ENCODE data around the gene METTL22. TPM values are rescaled to one million over a fixed set of nuclear protein-coding genes. Genes with fewer than 3 reads are reported as not detected.
A peak's percentile ranks its signal among the peaks of the same experiment; 100 is the strongest.

The METTL22 gene
- total and polyA plus RNA-seq, 2 experiments from 2014 or later = 17.6 to 19.7 TPM

GRCh38 chr16:8631818-8632465 lies 10.4 kb downstream of the METTL22 start:
- TF ChIP-seq EZH2 (IDR thresholded peaks at IDR 0.05; ENCODE audit: borderline replicate concordance) (no peak), EZH2phosphoT487 (IDR thresholded peaks at IDR 0.05; ENCODE audit: low read depth, severe bottlenecking, unreplicated experiment) (no peak), CTCF (IDR thresholded peaks at IDR 0.05; ENCODE audit: poor library complexity) (no peak)
- no peaks in the 10 kb centered on the region for H3K9me3 ChIP-seq (ENCODE audit: low read depth)
- H3K4me3 ChIP-seq = no peak overlapping the region
- no peaks in the 10 kb centered on the region for H3K9me2 ChIP-seq (replicated peaks; ENCODE audit: insufficient read depth)
- no peaks in the 10 kb centered on the region for H3K27me3 ChIP-seq
- WGBS (ENCODE audit: low lambda C conversion rate, missing lambda C conversion rate) = 70% methylated on average over 15 of the region's 15 CpGs
- no peak overlapping the region for H3K4me2 ChIP-seq
- no peak overlapping the region for H2AFZ ChIP-seq
- no peak overlapping the region for H3K27ac ChIP-seq
- H3K4me1 ChIP-seq (ENCODE audit: insufficient read depth) = no peaks in the 10 kb centered on the region
- peaks cover 4% of the 10 kb centered on the region for H4K20me1 ChIP-seq (ENCODE audit: insufficient read depth, poor library complexity, severe bottlenecking)
- H3K79me2 ChIP-seq = no peaks in the 10 kb centered on the region
- peaks cover 4% of the 10 kb centered on the region for H3K36me3 ChIP-seq (replicated peaks; ENCODE audit: insufficient read depth, low read depth)
- no peak for DNase-seq (ENCODE audit: low spot score)

- no peaks in the 10 kb centered on the region for H3K79me2 ChIP-seq
- no peaks in the 10 kb centered on the region for H3K9me2 ChIP-seq (replicated peaks; ENCODE audit: insufficient read depth)
- no peak overlapping the region for H3K4me2 ChIP-seq
- no peak overlapping the region for H3K4me3 ChIP-seq
- WGBS (ENCODE audit: low lambda C conversion rate, missing lambda C conversion rate) = over 99% methylated on average over 5 of the region's 5 CpGs
- no peaks in the 10 kb centered on the region for H3K27me3 ChIP-seq
- H3K27ac ChIP-seq = no peak overlapping the region
- H4K20me1 ChIP-seq (ENCODE audit: insufficient read depth, poor library complexity, severe bottlenecking) = peaks cover 4% of the 10 kb centered on the region
- no peak for DNase-seq (ENCODE audit: low spot score)
- no peak overlapping the region for H2AFZ ChIP-seq
- no peaks in the 10 kb centered on the region for H3K9me3 ChIP-seq (ENCODE audit: low read depth)
- TF ChIP-seq CTCF (IDR thresholded peaks at IDR 0.05; ENCODE audit: poor library complexity) (no peak), EZH2 (IDR thresholded peaks at IDR 0.05; ENCODE audit: borderline replicate concordance) (no peak), EZH2phosphoT487 (IDR thresholded peaks at IDR 0.05; ENCODE audit: low read depth, severe bottlenecking, unreplicated experiment) (no peak)
- no peaks in the 10 kb centered on the region for H3K4me1 ChIP-seq (ENCODE audit: insufficient read depth)
- H3K36me3 ChIP-seq (replicated peaks; ENCODE audit: insufficient read depth, low read depth) = peaks cover 4% of the 10 kb centered on the region
Observed at GRCh38 chr16:8632675-8633182, 11.2 kb downstream of the METTL22 start.

- Histone ChIP-seq H3K9me2 (replicated peaks; ENCODE audit: insufficient read depth) (no peaks in the 10 kb centered on the region), H3K4me3 (no peak overlapping the region), H3K4me1 (ENCODE audit: insufficient read depth) (no peaks in the 10 kb centered on the region), H2AFZ (no peak overlapping the region), H3K4me2 (no peak overlapping the region), H3K27me3 (no peaks in the 10 kb centered on the region), H3K9me3 (ENCODE audit: low read depth) (no peaks in the 10 kb centered on the region), H3K79me2 (no peaks in the 10 kb centered on the region), H3K36me3 (replicated peaks; ENCODE audit: insufficient read depth, low read depth) (peaks cover 4% of the 10 kb centered on the region), H4K20me1 (ENCODE audit: insufficient read depth, poor library complexity, severe bottlenecking) (peaks cover 4% of the 10 kb centered on the region), H3K27ac (no peak overlapping the region)
- 87% methylated on average over 18 of the region's 18 CpGs for WGBS (ENCODE audit: low lambda C conversion rate, missing lambda C conversion rate)
- TF ChIP-seq CTCF (IDR thresholded peaks at IDR 0.05; ENCODE audit: poor library complexity) = peak; percentile 51
- TF ChIP-seq EZH2 (IDR thresholded peaks at IDR 0.05; ENCODE audit: borderline replicate concordance) = no peak
- peak; percentile 55 for DNase-seq (ENCODE audit: low spot score)
Observed at GRCh38 chr16:8634991-8635736, 13.7 kb downstream of the METTL22 start.

Measured in hepatocyte (in vitro differentiated cells).